GM10847 (cell line): Measurements from ENCODE around the gene LIN9.

Experiments used
- POLR2A ChIP-seq: IDR thresholded peaks from 2 replicates; pipeline ENCODE4 v1.6.1; 2011; ENCODE audit not compliant: insufficient read length; ENCODE audit errors: extremely low read depth

The LIN9 gene

GRCh38 chr1:226308723-226309397 is at the start of gene LIN9:
TSS of gene LIN9 (minus strand) at chr1:226309164. CDS start at chr1:226309139, 25 bp downstream.
- peak; percentile 56 for TF ChIP-seq POLR2A

- no peak for TF ChIP-seq POLR2A
These were observed 48.5 kb upstream of the LIN9 start for GRCh38 chr1:226357416-226357815.

GRCh38 chr1:226355669-226356551 is 46.9 kb upstream of the LIN9 start:
- TF ChIP-seq POLR2A: no peak

- no peak for TF ChIP-seq POLR2A
These were observed 46.1 kb upstream of the LIN9 start for GRCh38 chr1:226355016-226355415.

GRCh38 chr1:226353698-226354525 is 44.9 kb upstream of the LIN9 start:
- no peak for TF ChIP-seq POLR2A

GRCh38 chr1:226351709-226352108 is 42.7 kb upstream of the LIN9 start:
- TF ChIP-seq POLR2A: no peak

- TF ChIP-seq POLR2A: no peak
These were observed 41.5 kb upstream of the LIN9 start for GRCh38 chr1:226350519-226350865.

- TF ChIP-seq POLR2A: no peak
These were observed 41.0 kb upstream of the LIN9 start for GRCh38 chr1:226349801-226350518.

GRCh38 chr1:226349081-226349480 is 40.1 kb upstream of the LIN9 start:
- no peak for TF ChIP-seq POLR2A

GRCh38 chr1:226344441-226345259 is 35.7 kb upstream of the LIN9 start:
- TF ChIP-seq POLR2A: no peak

GRCh38 chr1:226342656-226343055 is 33.7 kb upstream of the LIN9 start:
- TF ChIP-seq POLR2A: no peak

- no peak for TF ChIP-seq POLR2A
These were observed 28.4 kb upstream of the LIN9 start for GRCh38 chr1:226337276-226337875.

- TF ChIP-seq POLR2A: no peak
These were observed 26.7 kb upstream of the LIN9 start for GRCh38 chr1:226335661-226336060.

- no peak for TF ChIP-seq POLR2A
These were observed 24.0 kb upstream of the LIN9 start for GRCh38 chr1:226332947-226333346.
